HG03064 (cell line): ENCODE data around the gene POLR2B.

Experiments
- ATAC-seq: cut with Tn5 transposase; IDR thresholded peaks from one replicate; pipeline ENCODE4 v1.9.1; 2021; ENCODE audit warnings: low read depth; ENCODE audit not compliant: unreplicated experiment

Gene POLR2B

DNA sequence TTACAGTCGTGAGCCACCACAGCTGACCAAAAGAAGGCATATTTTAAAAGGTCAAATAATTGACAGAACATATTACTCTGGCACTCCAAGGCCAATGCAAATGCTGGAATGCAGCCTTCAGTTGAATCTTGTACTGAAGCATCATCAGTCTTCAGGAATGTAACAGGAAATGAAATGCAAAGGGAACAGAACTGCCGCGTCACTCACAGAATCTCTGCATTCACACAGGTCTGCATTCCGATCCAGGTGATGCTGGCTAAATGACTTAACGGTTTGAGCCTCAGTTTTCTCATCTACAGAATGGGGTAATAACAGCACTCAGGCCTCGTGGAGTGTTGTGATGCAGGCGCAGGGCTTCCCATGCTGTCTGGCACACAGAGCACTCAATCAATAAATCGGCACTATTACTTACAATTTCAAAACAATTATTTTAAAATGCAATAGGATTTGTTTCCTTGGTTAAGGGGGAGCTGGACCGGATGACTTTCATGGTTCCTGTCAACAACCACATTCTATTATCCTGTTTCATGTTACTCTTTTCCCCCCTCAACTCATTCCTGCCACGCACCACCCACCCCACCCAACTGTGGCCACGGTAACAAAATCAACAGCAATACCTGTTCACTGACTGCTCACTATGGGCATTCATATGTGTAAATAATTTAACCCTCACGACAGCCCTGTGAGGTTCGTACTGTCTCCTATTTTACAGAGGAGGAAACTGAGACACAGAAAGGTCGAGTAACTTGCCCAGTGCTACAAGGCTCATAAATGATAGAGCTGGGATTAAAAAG lies 99.1 kb downstream of the POLR2B start:
- no peak for ATAC-seq

DNA sequence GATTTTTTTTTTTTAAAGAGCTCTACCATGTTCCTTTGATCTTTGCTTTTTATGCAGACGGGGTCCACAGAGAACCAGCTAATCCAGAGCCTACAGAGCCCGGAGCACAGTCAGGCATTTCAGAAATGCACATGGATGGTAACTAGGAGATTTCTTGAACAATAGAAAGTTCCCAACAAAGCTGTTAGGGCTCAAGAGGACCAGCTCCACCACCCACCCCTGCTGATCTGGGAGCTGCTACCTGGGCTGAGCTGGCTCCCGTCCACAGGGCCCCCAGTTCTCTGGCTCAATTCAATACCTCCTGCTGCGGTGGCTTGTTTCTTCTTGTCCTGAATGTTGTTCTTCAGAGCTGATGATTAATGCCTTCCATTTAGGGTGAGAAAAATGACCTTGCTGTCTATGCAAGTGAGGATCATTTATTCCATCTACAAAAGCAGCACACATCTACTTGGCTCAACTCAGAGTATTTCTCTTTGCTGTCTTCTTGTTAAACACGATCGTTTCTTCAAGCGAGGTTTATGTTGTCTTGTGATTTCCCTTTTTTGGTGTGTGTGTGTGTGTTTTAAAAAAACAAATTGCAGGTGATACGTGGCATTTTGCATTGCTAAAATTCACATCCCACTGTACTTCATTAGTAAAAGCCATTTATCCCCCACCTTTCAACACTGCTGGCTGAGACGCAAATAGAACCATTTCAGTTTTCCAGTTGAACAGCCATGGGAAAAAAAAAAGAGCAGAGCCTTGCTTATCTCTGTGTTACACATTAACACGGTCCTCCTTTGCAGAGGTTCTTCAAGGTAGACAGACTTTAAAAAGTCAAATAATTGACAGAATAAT lies 100.2 kb downstream of the POLR2B start:
- no peak for ATAC-seq
